ENCODE results near the gene VTCN1. TPM values are rescaled to one million over a fixed set of nuclear protein-coding genes. Genes with fewer than 3 reads are reported as not detected.
"Not testable (repeated sequence)": the region's sequence is repeated elsewhere in the genome, so short reads cannot be mapped to it uniquely, and the experiment has no call there.

Gene VTCN1
- total RNA-seq, 1 donor from 2014 or later = 0.29 TPM

DNA sequence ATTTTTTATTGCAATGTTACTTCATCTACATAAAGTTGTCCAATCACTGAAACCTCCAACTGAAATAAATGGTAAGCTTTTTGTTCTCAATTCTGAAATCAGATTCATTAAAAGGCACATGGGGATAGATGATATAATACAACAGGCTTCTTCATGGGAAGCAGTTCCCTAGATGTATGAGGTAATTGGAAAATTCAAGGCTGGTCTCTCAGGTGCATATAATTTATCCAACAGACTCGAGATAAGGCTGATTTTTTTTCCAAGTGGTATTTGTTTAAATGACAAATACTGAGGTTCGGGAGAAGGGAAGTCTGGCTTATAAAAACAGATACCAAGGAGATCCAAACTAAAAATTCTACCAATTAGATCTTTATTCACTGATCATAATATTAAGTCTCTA is 103.4 kb downstream of the VTCN1 start:
- H3K36me3 ChIP-seq (ENCODE audit: control insufficient read depth, insufficient read depth, low read length) = peaks cover 3% of the 10 kb centered on the region

DNA sequence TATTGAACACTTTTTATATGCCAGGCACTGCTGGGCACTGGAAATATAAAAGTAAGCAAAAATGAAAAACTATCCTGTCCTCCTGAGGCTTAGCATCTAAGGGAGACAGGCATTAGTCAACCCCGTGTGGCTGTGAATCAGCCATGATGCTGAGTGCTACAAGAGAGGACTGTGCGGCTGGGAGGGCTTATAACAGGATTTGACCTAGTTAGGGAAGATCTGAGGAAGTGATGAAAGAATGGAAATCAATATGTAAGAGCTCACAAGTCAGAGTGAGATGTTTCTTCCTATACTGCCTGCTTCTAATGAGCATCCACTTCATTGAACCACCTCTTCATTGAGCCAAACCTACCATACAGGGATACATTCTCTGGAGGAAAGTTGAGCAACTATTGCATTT is 104.2 kb downstream of the VTCN1 start:
- peaks cover 3% of the 10 kb centered on the region for H3K36me3 ChIP-seq (ENCODE audit: control insufficient read depth, insufficient read depth, low read length)
- H3K4me3 ChIP-seq (ENCODE audit: low read depth, low read length) = no peak overlapping the region
- no peaks in the 10 kb centered on the region for H3K27me3 ChIP-seq (ENCODE audit: control insufficient read depth, insufficient read depth, low read length)
- DNase-seq (ENCODE audit: low read depth) = no peak
- TF ChIP-seq, protein P1, sequence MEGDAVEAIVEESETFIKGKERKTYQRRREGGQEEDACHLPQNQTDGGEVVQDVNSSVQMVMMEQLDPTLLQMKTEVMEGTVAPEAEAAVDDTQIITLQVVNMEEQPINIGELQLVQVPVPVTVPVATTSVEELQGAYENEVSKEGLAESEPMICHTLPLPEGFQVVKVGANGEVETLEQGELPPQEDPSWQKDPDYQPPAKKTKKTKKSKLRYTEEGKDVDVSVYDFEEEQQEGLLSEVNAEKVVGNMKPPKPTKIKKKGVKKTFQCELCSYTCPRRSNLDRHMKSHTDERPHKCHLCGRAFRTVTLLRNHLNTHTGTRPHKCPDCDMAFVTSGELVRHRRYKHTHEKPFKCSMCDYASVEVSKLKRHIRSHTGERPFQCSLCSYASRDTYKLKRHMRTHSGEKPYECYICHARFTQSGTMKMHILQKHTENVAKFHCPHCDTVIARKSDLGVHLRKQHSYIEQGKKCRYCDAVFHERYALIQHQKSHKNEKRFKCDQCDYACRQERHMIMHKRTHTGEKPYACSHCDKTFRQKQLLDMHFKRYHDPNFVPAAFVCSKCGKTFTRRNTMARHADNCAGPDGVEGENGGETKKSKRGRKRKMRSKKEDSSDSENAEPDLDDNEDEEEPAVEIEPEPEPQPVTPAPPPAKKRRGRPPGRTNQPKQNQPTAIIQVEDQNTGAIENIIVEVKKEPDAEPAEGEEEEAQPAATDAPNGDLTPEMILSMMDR (IDR thresholded peaks at IDR 0.05; ENCODE audit: insufficient read depth, low read length, poor library complexity, severe bottlenecking) = no peak

More for the DNA sequence above, 103.4 kb downstream of the VTCN1 start:
- Histone ChIP-seq H3K4me3 (ENCODE audit: low read depth, low read length) (no peak overlapping the region), H3K27me3 (ENCODE audit: control insufficient read depth, insufficient read depth, low read length) (no peaks in the 10 kb centered on the region)
- TF ChIP-seq, protein P1 (IDR thresholded peaks at IDR 0.05; ENCODE audit: insufficient read depth, low read length, poor library complexity, severe bottlenecking) = no peak
- no peak for DNase-seq (ENCODE audit: low read depth)

DNA sequence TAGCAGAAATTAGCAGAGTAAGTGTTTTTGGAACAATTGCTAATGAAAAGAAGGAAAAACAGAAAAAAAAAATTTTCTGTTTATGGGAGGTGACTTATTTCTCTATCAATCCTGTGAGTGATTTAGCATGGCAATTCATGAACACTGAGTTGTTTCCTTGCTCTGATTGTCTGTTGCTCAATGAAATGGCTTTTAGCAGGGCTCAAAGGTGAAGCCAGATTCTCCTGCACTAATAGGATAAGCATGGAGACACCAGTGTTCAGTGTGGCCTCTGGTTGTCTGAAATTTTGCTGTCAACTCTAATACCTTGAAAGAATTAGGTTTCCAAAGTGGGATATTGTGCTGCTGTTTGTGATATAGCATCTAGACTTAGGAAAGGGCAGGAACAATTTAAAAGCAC is 105.0 kb downstream of the VTCN1 start:
- Histone ChIP-seq H3K27me3 (ENCODE audit: control insufficient read depth, insufficient read depth, low read length) (no peaks in the 10 kb centered on the region), H3K4me3 (ENCODE audit: low read depth, low read length) (no peak overlapping the region), H3K36me3 (ENCODE audit: control insufficient read depth, insufficient read depth, low read length) (peaks cover 3% of the 10 kb centered on the region)
- TF ChIP-seq, protein P1 (IDR thresholded peaks at IDR 0.05; ENCODE audit: insufficient read depth, low read length, poor library complexity, severe bottlenecking) = no peak
- no peak for DNase-seq (ENCODE audit: low read depth)

DNA sequence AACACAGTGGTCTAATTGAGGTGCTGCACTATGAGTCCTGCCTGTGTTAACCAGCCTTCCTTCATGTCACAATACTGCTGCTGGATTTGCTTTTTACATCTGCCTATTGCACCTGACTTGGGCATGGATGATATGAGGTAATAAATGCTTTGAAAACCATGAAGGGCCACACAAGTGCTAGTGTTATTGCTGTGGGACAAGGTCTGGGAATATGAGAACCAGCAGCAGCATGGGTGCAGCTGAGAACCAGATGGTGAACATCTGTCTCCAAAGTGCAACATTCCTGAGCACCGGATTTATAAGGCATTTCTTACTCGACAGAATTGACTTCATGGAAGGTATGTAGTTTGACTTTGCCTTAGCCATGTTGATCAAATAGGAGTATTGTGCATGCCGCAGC is 105.7 kb downstream of the VTCN1 start:
- Histone ChIP-seq H3K36me3 (ENCODE audit: control insufficient read depth, insufficient read depth, low read length) (peaks cover 3% of the 10 kb centered on the region), H3K27me3 (ENCODE audit: control insufficient read depth, insufficient read depth, low read length) (no peaks in the 10 kb centered on the region), H3K4me3 (ENCODE audit: low read depth, low read length) (no peak overlapping the region)
- DNase-seq (ENCODE audit: low read depth) = no peak
- TF ChIP-seq, protein P1 (IDR thresholded peaks at IDR 0.05; ENCODE audit: insufficient read depth, low read length, poor library complexity, severe bottlenecking) = no peak

DNA sequence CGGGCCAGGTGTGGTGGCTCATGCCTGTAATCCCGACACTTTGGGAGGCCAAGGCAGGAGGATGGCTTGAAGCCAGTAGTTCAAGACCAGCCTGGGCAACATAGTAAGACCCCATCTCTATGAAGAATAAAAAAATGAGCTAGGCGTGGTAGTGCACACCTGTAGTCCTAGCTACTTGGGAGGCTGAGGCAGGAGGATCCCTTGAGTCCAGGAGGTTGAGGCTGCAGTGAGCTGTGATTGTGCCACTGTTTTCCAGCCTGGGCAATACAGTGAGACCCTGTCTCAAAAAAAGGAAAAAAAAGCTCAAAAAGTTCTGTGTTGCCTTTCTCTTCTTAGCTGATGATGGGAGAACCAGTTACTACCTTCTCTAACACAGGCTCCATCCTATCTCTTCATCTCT is 108.9 kb downstream of the VTCN1 start:
- DNase-seq (ENCODE audit: low read depth); H3K4me3 ChIP-seq (ENCODE audit: low read depth, low read length); H3K27me3 ChIP-seq (ENCODE audit: control insufficient read depth, insufficient read depth, low read length); H3K36me3 ChIP-seq (ENCODE audit: control insufficient read depth, insufficient read depth, low read length): not testable (repeated sequence)

DNA sequence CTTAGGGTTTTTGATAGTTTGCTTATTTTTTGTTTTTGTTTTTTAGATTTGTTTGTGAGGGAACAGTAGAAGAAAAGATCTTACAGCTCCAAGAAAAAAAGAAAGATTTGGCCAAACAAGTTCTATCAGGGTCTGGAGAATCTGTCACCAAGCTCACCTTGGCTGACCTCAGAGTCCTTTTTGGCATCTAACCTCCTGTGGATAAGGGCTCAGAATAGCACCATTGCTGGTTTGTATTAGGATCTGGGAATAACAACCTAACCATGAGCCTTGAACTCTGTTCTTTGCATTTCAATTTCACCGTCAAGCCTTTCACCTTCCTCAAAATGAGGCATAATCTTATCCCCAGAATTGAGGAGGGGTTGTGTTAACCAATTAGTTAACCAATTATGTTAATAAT is 109.4 kb downstream of the VTCN1 start:
- no peaks in the 10 kb centered on the region for H3K27me3 ChIP-seq (ENCODE audit: control insufficient read depth, insufficient read depth, low read length)
- no peaks in the 10 kb centered on the region for H3K36me3 ChIP-seq (ENCODE audit: control insufficient read depth, insufficient read depth, low read length)
- DNase-seq (ENCODE audit: low read depth) = no peak
- TF ChIP-seq, protein P1 (IDR thresholded peaks at IDR 0.05; ENCODE audit: insufficient read depth, low read length, poor library complexity, severe bottlenecking) = no peak
- no peak overlapping the region for H3K4me3 ChIP-seq (ENCODE audit: low read depth, low read length)
